HUES6 (cell line): ENCODE measurements around the gene EIF5.

Experiments
- H3K27ac ChIP-seq: 2 replicates; pipeline ENCODE4 v1.7.0; 2013; ENCODE audit warnings: low read depth, mild to moderate bottlenecking, low read length, inconsistent platforms
- H3K27me3 ChIP-seq: 2 replicates; pipeline ENCODE4 v1.6.1; 2013; ENCODE audit warnings: low read length; ENCODE audit not compliant: control insufficient read depth, insufficient read depth
- H3K36me3 ChIP-seq: 2 replicates; pipeline ENCODE4 v1.6.1; 2013; ENCODE audit warnings: low read length; ENCODE audit not compliant: control insufficient read depth, insufficient read depth
- H3K4me1 ChIP-seq: 2 replicates; pipeline ENCODE4 v1.6.1; 2013; ENCODE audit warnings: low read length; ENCODE audit not compliant: control insufficient read depth, insufficient read depth
- H3K4me3 ChIP-seq: 2 replicates; pipeline ENCODE4 v1.5.1; 2013; ENCODE audit warnings: low read depth, low read length
- H3K9ac ChIP-seq: one replicate; pipeline ENCODE4 v1.6.1; 2013; ENCODE audit warnings: mild to moderate bottlenecking, low read length
- H3K9me3 ChIP-seq: 2 replicates; pipeline ENCODE4 v1.6.1; 2013; ENCODE audit warnings: low read depth, low read length; ENCODE audit not compliant: control insufficient read depth, insufficient read depth

EIF5 gene

DNA sequence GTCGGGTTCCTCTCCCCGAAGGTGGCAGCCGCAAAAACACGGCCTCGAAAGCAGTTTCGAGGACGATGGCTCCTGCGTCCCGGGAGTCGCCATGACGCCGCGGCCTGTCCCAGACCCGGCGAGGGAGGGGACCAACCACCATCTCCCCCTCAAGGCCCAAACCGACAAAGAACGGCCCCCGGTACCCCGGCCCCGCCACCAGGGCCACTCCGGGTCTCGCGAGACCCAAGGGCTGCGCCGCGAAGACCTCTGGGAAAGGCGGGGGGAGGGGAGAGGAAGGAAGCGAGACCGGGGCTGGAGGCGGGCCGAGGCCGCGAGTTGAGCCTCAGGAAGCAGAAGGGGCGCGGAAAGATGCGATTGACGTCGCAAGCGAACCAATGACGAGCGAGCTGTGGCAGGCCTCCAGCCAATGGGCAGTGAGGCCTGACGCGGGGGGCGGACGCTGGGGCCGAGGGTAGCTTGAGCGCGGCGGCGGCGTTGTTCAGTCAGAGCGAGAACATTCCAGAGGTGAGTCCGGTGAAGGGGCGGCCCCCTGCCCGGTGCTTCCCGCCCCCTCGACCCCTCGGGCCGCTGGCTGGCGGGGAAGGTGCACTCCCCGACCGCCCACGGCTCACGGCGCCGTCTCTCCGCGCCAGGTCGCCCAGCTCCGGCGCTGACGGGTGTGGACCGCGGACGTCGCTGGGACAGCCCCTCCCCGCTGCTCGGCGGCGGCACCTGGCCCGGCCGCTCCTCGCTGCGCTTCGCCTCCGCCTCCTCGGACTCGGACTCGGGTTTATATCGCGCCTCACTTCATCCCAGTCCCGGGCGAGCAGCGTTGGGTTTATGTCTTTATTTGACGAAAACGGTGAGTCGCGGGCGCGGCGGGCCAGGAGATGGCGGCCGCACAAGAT lies at the start of gene EIF5:
Gene EIF5, plus strand, starts transcription at position 484 of the 890 bp plus-strand sequence. CDS start 1,624 bp downstream, outside the sequence.
- Histone ChIP-seq H3K4me1 (peaks cover 15% of the 10 kb centered on the region), H3K27ac (peak within 1 kb of the TSS; percentile 100), H3K27me3 (no peaks in the 10 kb centered on the region), H3K9ac (peak within 1 kb of the TSS; percentile 100), H3K9me3 (no peaks in the 10 kb centered on the region), H3K4me3 (peak within 1 kb of the TSS; percentile 99), H3K36me3 (peaks cover 44% of the 10 kb centered on the region)

DNA sequence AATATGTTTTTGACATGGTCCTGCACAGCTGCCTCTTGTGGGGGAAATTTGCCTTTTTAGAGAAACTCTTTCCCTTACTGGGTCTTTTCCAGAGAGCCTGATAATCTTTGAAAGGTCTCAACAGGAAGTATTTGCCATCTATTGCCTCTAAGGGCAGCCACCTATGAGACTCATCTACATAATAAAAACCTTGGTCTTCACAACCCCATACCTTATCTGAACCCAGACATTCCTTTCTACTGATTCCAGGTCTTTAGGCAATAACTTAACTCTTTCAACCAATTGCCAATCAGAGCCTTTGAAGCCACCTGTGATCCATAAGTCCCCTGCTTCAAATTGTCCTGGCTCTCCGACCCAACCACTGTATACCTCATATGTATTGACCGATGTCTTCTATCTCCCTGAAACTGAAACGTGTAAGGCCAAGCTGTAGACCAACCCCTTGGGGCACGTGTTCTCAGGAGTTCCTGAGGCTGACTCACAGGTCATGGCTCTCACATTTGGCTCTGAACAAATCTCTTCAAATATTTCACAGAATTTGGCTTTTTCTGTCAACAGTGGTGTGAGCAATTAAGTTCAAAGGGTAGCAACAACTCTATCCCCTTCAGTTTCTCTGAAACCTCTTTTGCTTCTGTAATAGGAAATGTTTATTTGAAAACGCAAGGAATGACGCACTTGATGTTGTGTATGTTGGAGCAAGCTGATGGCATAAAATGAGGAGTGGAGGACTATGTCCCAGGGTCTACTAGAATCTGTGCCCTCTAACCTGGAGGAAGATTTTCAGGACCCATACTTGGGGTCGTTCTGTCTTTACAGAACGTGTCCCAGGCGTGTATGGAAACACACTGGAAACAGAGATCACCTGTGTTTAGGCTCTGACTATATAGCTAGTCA lies 49.2 kb upstream of the EIF5 start:
- Histone ChIP-seq H3K27me3 (peaks cover 8% of the 10 kb centered on the region; the same call in 1 of the 2 replicates), H3K27ac (no peak overlapping the region; the same call in 1 of the 2 replicates), H3K9ac (no peak overlapping the region), H3K4me3 (no peak overlapping the region), H3K4me1 (peaks cover 22% of the 10 kb centered on the region), H3K9me3 (peaks cover 4% of the 10 kb centered on the region), H3K36me3 (no peaks in the 10 kb centered on the region)

DNA sequence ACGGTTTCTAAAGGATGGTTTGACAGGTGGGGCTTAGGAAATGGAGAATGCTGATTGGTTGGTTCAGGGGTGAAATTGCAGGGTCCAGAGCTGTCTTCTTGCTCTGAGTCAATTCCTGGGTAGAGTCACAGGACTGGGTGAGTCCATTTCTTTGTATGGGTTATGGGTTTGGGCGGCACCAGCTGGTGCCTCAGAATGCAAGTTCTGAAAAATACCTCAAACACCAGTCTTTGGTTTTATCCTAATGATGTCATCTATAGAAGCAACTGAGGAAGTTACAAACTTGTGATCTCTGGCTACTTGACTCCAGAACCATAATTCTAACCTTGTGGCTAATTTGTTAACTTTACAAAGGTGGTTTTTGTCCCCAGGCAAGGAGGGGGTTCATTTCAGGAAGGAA lies 47.6 kb upstream of the EIF5 start:
- Histone ChIP-seq H3K27ac (no peak overlapping the region), H3K27me3 (no peaks in the 10 kb centered on the region), H3K4me3 (no peak overlapping the region), H3K4me1 (peaks cover 22% of the 10 kb centered on the region), H3K9me3 (peaks cover 4% of the 10 kb centered on the region), H3K9ac (no peak overlapping the region), H3K36me3 (no peaks in the 10 kb centered on the region)

DNA sequence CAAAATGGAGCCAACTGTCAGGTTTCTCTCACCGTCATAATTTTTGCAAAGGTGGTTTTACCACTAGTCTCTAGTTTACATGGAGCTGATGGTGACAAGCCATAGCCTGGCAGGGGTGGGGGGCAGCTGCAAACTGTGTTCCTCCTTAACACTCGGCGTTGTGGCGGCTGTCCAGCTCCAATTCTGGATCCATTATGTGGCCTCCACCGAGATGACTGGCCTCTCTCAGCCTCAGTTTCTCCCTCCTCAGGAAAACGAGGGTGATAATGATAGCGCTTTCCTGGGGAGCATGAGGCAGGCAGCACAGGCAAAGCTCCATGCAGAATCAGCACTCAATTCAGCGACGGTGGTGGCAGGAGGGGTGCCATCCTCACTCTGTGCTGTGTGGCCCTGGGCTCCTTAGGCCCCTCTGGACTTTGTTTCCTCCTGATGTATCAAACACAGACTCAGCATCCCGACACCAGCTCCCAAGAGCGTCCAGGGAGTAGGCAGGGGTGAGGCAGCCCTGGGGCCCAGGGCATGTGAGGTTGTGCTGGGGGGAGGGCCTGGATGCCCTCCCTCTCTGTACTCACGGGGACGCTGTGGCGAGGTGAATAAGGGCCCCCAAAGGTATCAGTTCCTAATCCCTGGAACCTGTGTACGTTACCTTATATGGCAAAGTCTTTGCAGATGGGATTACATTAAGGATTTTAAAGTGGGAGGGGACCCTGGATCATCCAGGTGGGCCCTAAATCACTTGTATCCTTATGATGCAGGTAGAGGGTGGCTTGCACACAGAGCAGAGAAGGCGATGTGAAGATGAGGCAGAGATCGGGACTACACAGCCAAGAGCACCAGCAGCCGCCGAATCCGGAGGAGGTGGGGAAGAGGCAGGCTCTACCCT lies 46.8 kb upstream of the EIF5 start:
- no peak overlapping the region for H3K4me3 ChIP-seq
- no peak overlapping the region for H3K9ac ChIP-seq
- H3K27ac ChIP-seq = no peak overlapping the region
- no peaks in the 10 kb centered on the region for H3K36me3 ChIP-seq
- peaks cover 17% of the 10 kb centered on the region for H3K4me1 ChIP-seq
- H3K27me3 ChIP-seq = no peaks in the 10 kb centered on the region
- peaks cover 4% of the 10 kb centered on the region for H3K9me3 ChIP-seq

DNA sequence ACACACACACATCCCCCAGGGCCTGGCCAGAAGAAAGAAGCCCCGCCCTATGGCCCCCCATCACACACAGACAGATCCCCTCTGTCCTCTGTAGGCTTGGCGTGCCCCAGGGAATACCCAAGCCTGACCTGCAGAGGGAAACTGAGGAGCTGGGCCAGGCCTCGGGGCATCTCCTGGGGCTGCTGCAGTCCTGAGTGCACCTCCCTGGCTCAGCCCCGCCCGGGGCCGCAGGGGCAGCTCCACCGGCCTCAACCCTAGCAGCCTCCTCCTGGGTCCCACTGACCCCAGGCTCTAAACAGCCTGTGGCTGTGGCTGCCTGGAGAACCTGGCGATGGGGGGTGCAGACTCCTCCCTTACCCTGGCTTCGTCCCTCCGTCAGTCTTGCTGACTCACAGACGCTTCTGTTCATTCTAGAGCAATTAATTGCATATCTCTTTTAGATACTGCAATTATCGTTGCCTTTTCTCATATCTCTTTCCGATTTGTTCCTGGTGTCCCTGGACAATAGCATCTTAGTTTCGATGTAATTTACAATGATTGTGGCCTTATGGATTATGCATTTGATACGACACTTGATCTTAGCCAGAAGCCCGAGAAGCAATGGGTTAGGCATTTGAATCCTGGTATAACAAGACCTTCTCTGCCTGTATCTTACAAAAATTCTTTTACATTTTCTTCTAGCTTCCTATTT lies 45.8 kb upstream of the EIF5 start:
- H3K4me3 ChIP-seq = no peak overlapping the region
- H3K36me3 ChIP-seq = no peaks in the 10 kb centered on the region
- no peaks in the 10 kb centered on the region for H3K27me3 ChIP-seq
- H3K27ac ChIP-seq = no peak overlapping the region
- peaks cover 17% of the 10 kb centered on the region for H3K4me1 ChIP-seq
- no peak overlapping the region for H3K9ac ChIP-seq
- H3K9me3 ChIP-seq = peaks cover 4% of the 10 kb centered on the region

DNA sequence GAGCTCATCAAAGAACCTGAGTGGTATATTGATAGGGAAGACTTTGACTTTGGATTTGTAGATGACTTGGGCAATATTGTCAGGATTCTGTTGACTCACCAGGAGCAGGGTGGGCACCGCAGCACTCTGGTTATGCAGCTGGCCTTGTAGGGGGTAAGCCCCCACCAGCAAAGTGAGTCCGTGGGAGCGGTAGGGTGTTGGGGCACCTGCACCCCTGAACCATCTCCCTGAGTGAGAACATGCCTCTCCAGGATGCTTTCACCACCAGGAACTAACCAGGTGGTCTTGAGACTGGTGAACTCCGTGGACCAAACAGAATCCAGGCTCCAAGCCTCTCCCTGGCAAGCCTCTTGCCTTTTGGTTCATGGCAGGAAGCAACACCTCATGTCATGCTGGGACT lies 44.0 kb upstream of the EIF5 start:
- H3K9ac ChIP-seq = no peak overlapping the region
- peaks cover 2% of the 10 kb centered on the region for H3K4me1 ChIP-seq
- no peak overlapping the region for H3K27ac ChIP-seq
- H3K9me3 ChIP-seq = peaks cover 4% of the 10 kb centered on the region
- H3K4me3 ChIP-seq = no peak overlapping the region
- H3K27me3 ChIP-seq = no peaks in the 10 kb centered on the region
- no peaks in the 10 kb centered on the region for H3K36me3 ChIP-seq

DNA sequence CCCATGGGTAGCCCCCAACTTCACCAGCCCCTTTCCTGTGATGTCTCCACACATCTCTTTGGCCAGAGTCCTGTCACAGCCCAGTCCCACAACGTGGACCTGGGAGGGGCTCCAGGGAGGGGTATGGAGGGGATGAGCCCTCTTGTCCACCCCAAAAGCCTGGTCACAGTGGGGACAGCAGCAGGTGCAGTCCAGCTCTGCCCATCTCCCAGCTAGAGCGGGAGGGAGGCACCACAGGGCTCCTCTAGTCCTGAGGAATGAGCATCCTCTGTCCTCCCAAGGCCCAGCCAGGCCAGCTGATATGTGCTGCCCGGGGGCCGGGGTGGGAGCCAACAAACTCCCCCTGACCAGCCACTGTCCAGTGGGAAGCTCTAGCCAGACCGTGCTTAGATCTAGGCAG lies 43.5 kb upstream of the EIF5 start:
- peaks cover 4% of the 10 kb centered on the region for H3K9me3 ChIP-seq
- no peak overlapping the region for H3K9ac ChIP-seq
- H3K27me3 ChIP-seq = no peaks in the 10 kb centered on the region
- no peaks in the 10 kb centered on the region for H3K36me3 ChIP-seq
- no peaks in the 10 kb centered on the region for H3K4me1 ChIP-seq
- no peak overlapping the region for H3K27ac ChIP-seq
- H3K4me3 ChIP-seq = no peak overlapping the region

DNA sequence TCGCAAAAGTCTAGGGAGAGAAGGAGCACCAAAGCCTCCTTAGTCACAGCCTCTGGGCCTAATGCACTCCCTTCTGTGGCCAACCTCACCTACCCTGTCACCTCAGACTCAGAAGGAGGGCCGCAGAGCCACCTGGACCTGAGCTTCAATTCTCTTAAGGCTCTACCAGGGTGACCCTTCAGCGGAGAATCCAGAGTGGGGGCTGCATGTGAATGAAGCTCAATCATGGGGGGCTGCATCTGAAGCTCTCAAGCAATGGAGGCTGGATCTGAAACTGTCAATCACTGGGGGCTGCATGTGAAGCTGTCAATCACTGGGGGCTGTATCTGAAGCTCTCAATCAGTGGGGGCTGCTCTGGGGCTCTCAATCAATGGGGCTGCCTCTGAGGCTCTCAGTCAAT lies 43.1 kb upstream of the EIF5 start:
- Histone ChIP-seq H3K4me3 (no peak overlapping the region), H3K9ac (no peak overlapping the region), H3K27ac (no peak overlapping the region), H3K27me3 (no peaks in the 10 kb centered on the region), H3K36me3 (no peaks in the 10 kb centered on the region), H3K4me1 (no peaks in the 10 kb centered on the region), H3K9me3 (peaks cover 4% of the 10 kb centered on the region)

DNA sequence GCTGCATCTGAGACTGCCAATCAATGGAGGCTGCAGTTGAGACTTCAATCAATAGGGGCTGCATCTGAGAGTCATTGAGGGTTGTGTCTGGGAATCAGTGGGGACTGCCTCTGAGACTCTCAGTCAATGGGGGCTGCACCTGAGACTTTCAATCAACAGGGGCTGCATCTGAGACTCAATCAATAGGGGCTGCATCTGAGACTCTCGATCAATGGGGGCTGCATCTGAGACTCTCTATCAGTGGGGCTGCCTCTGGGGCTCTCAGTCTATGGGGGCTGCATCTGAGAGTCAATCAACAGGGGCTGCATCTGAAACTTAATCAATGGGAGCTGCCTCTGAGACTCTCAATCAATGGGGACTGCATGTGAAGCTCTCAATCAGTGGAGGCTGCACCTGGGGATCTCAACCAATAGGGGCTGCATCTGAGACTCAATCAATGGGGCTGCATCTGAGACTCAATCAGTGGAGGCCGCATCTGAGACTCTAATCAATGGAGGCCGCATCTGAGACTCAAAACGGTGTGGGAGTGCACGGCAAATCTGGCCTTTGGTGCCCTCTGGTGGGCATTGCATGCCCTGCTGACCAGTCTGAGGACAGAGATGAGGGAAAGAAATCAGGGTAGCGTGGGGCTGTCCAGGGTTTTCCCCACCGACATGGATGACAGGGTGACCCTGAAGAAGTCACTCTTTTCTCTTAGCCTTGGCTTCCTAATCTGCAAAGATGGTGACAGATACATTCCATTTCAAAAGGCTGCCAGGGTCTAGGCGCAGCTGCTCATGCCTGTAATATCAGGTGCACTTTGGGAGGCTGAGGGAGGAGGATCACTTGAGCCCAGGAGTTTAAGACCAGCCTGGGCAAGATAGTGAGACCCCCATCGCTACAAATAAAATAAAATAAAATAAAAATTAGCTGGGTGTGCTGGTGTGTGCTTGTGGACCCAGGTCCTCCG lies 41.3 kb upstream of the EIF5 start:
- Histone ChIP-seq H3K4me1 (no peaks in the 10 kb centered on the region), H3K27me3 (no peaks in the 10 kb centered on the region), H3K36me3 (no peaks in the 10 kb centered on the region), H3K9me3 (peaks cover 4% of the 10 kb centered on the region), H3K27ac (no peak overlapping the region), H3K4me3 (no peak overlapping the region), H3K9ac (no peak overlapping the region)
